ENCODE data around the gene XXYLT1. TPM values are rescaled to one million over a fixed set of nuclear protein-coding genes. Genes with fewer than 3 reads are reported as not detected.
"Not testable (repeated sequence)": the region's sequence is repeated elsewhere in the genome, so short reads cannot be mapped to it uniquely, and the experiment has no call there.

The XXYLT1 gene
- total RNA-seq, 2 experiments from 2014 or later = 5.4 to 5.7 TPM

DNA sequence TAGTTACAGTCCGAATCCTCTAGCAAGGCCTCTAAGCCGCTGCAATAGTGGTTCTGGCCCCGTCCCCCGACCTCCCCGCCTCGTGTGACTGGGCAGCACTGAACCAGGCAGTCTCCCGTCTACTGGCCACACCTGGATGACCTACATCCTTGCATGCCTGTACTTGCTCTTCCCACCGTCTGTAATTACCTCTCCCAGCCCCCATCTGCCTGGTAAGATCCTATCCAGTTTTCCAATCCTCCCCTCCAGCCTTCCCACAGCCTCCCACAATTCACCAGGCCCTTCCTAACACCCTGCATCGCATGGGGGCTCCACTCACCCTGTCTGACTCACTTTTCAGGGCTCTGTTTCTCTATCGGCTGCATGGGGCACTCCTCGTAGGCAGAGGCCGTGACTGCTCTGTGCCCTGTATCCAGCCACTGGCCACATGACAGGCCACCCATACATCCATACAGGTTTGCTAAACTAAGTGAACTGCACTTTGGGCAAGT is 32.8 kb downstream of the XXYLT1 start:
- Mint-ChIP-seq H3K9me3 (ENCODE audit: low read depth) (no peaks in the 10 kb centered on the region), H3K27ac (no peak overlapping the region), H3K36me3 (ENCODE audit: low read depth) (peaks cover 7% of the 10 kb centered on the region), H3K4me3 (no peak overlapping the region), H3K27me3 (no peaks in the 10 kb centered on the region), H3K4me1 (no peaks in the 10 kb centered on the region)
- ATAC-seq = no peak
- no peak for DNase-seq
- ChIA-PET CTCF (no interaction called here), POLR2A (no interaction called here)
- intact Hi-C loops (cut with DNase I, micrococcal nuclease) = no loop called here

DNA sequence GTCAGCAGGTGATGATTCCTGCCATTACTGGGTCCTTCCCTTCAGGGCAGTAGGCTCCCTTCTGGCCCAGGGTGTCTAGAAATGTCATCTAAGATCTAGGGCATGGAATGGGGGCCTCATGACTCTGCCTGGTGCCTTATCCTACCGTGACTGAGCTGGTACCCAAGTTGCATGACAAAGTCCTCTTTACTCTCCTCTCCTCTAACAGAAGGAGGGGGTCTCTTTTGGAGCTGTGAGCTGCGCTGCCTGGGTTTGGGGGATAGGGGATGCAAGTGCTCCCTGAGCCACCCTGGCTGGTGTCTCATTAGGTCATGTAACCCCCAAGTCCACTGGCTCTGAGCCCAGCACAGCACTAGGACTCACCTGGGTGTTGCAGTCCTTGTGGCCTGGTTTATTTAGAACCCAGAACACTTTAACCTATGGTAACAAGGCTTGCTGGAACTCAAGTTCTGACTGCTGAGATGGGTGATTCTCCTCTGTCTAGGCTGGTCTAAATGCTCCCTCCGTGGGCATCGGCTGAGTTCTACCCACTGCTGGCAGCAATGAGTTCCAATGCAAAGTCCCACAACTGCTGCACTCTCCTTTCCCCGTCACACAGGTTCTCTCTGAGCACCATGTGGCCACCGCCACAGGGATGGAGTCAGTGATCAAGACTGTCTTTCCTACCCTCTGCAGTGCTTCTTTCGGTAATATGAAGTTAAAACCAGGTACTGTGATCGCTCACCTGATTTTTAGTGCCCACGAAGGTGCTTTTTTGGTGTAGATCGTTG is 34.0 kb downstream of the XXYLT1 start:
- intact Hi-C loops (cut with DNase I, micrococcal nuclease) = no loop called here
- no peak overlapping the region for H3K27ac Mint-ChIP-seq
- no peaks in the 10 kb centered on the region for H3K27me3 Mint-ChIP-seq
- DNase-seq (no peak), ATAC-seq (no peak)
- peaks cover 7% of the 10 kb centered on the region for H3K36me3 Mint-ChIP-seq (ENCODE audit: low read depth)
- ChIA-PET POLR2A (no interaction called here), CTCF (interaction anchor here (0.7 kb wide), 1 partner anchor 830 kb away, joined by 4 read pairs; no protein-coding TSS in a partner anchor)
- H3K9me3 Mint-ChIP-seq (ENCODE audit: low read depth) = peaks cover 3% of the 10 kb centered on the region
- no peak overlapping the region for H3K4me3 Mint-ChIP-seq
- no peaks in the 10 kb centered on the region for H3K4me1 Mint-ChIP-seq

DNA sequence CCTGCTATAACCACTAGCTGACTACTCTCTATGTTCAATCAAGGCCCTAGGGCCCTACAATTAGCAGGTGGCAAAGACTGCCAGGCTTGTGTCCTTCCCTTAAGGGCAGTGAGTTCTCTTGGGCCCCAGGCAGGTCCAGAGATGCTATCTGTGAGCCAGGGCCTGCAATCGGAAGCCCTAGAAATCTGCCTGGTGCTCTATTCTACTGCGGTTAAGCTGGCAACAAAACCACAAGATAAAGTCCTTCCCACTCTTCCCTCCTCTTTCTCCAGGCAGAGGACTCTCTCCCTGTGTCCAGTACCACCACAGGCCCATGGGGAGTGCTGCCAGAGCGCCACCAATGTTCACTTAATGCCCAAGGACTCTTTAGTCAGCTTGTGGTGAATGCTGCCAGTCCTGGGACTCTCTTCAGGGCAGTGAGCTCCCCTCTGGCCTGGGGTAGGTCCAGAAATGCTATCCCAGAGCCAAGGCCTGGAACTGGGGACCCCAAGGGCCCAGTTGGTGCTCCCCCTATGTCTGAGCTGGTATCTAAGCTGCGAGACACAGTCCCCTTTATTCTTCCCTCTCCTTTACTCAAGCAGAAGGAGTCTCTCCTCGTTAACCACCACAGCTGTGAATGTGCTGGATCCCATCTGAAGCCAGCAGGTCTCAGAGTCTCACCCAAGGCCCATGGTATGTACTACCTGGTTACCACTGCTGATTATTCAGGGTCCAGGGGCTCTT is 34.7 kb downstream of the XXYLT1 start:
- ATAC-seq (no peak), DNase-seq (no peak)
- Mint-ChIP-seq H3K27me3 (no peaks in the 10 kb centered on the region), H3K9me3 (ENCODE audit: low read depth) (peaks cover 3% of the 10 kb centered on the region), H3K4me1 (no peaks in the 10 kb centered on the region), H3K4me3 (no peak overlapping the region), H3K27ac (no peak overlapping the region), H3K36me3 (ENCODE audit: low read depth) (peaks cover 7% of the 10 kb centered on the region)
- ChIA-PET CTCF (interaction anchor here (0.7 kb wide), 1 partner anchor 829 kb away, joined by 4 read pairs; no protein-coding TSS in a partner anchor), POLR2A (no interaction called here)
- intact Hi-C loops (cut with DNase I, micrococcal nuclease) = no loop called here

DNA sequence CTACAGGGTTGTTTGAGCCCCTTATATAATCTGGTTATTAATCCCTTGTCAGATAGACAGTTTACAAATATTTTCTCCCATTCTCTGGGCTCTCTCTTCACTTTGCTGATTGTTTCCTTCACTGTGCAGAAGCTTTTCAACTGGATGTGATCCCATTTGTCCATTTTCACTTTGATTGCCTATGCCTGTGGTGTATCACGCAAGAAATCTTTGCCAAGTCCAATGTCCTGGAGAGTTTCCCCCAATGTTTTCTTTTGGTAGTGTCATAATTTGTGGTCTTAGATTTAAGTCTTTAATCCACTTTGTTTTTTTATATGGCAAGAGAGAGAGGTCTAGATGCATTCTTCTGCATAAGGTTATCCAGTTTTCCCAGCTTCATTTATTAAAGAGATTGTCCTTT is 40.7 kb downstream of the XXYLT1 start:
- H3K27me3 Mint-ChIP-seq = no peaks in the 10 kb centered on the region
- ChIA-PET CTCF (interaction anchor here (0.6 to 1.5 kb wide), 2 partner anchors 8 to 30 kb away, joined by 3 to 6 read pairs; no protein-coding TSS in a partner anchor), POLR2A (no interaction called here)
- H3K36me3 Mint-ChIP-seq (ENCODE audit: low read depth) = peaks cover 8% of the 10 kb centered on the region
- H3K4me1 Mint-ChIP-seq = peaks cover 15% of the 10 kb centered on the region
- no peak for DNase-seq
- intact Hi-C loops (cut with DNase I, micrococcal nuclease) = no loop called here
- H3K4me3 Mint-ChIP-seq = no peak overlapping the region
- H3K27ac Mint-ChIP-seq = no peak overlapping the region
- no peak for ATAC-seq
- peaks cover 3% of the 10 kb centered on the region for H3K9me3 Mint-ChIP-seq (ENCODE audit: low read depth)

DNA sequence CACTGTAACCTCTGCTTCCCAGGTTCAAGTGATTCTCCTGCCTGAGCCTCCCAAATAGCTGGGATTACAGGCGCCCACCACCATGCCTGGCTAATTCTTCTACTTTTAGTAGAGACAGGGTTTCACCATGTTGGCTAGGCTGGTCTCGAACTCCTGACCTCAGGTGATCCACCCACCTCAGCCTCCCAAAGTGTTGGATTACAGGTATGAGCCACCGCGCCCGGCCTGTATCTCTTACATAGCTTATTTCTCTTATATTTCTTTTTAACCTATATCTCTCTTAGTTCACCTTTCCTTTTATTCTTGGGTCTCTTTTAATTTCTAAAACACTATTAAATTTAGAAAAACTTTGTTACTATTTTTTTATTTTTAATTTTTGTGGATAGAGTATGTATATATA is 42.1 kb downstream of the XXYLT1 start:
- H3K27ac Mint-ChIP-seq; POLR2A ChIA-PET; H3K4me3 Mint-ChIP-seq; DNase-seq; H3K27me3 Mint-ChIP-seq; intact Hi-C loops (cut with DNase I, micrococcal nuclease); H3K9me3 Mint-ChIP-seq (ENCODE audit: low read depth); CTCF ChIA-PET; ATAC-seq; H3K36me3 Mint-ChIP-seq (ENCODE audit: low read depth): not testable (repeated sequence)
- H3K4me1 Mint-ChIP-seq = peaks cover 15% of the 10 kb centered on the region

DNA sequence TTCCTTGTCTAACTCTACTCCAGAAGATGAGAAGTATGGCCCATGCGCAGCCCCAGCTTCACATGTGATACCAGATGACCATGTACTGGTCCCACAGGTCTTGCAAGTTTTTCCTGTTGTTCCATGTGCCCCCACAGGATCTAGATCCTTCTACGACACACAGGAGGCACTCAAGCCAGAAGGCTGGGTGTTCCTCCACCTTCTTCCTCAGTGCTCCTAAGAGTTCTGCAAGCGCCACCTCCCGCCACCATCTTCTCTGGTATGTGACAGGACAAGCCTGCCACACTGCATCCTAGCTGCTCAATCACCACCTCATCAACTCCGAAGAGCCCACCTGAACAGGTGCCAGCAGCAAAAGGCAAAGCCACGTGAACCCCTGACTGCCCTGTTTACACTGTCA is 43.1 kb downstream of the XXYLT1 start:
- ChIA-PET CTCF (interaction anchor here (1.2 kb wide), 1 partner anchor 261 kb away, joined by 3 read pairs; no protein-coding TSS in a partner anchor), POLR2A (interaction anchor here (1.2 kb wide), 1 partner anchor 42 kb away, joined by 5 read pairs; no protein-coding TSS in a partner anchor)
- Mint-ChIP-seq H3K27me3 (no peaks in the 10 kb centered on the region), H3K9me3 (ENCODE audit: low read depth) (peaks cover 3% of the 10 kb centered on the region), H3K27ac (no peak overlapping the region), H3K4me3 (no peak overlapping the region), H3K4me1 (peaks cover 15% of the 10 kb centered on the region), H3K36me3 (ENCODE audit: low read depth) (peaks cover 8% of the 10 kb centered on the region)
- intact Hi-C loops (cut with DNase I, micrococcal nuclease) = no loop called here
- no peak for DNase-seq
- no peak for ATAC-seq

DNA sequence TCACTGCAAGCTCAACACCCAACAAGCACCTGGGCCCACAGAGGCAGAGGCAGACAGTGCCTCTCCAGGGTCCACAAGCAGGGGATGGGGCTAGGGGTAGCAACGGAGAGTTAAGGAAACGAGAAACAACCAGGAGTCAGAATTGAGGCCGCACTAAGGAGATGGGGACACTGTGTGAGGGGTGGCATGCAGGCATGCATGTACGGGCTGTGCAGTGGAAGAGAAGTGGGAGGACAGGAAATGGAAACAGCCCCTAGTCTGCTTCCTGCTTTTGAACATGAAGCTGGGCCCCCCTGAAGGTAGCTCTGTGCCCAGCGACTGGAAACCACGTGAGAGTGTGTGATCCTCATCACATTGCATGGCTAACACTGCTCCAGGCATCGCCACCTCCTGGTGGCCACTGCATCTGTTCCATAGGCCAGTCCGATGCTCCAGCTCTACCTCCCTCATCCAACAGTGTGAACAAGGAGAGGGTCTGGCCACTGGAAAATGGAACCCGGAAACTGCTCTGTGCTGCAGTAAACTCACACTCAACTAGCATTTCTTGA is 44.0 kb downstream of the XXYLT1 start:
- CTCF ChIA-PET = interaction anchor here (0.6 to 1.2 kb wide), 5 partner anchors 260 to 1185 kb away, joined by 3 read pairs; no protein-coding TSS in a partner anchor
- intact Hi-C loops (cut with DNase I, micrococcal nuclease) = no loop called here
- POLR2A ChIA-PET = interaction anchor here (0.6 to 1.2 kb wide), 4 partner anchors 26 to 314 kb away, joined by 3 to 5 read pairs (median 4); no protein-coding TSS in a partner anchor
- H3K4me1 Mint-ChIP-seq = peaks cover 15% of the 10 kb centered on the region
- peaks cover 8% of the 10 kb centered on the region for H3K36me3 Mint-ChIP-seq (ENCODE audit: low read depth)
- peak; percentile 69 for ATAC-seq
- no peak overlapping the region for H3K4me3 Mint-ChIP-seq
- H3K9me3 Mint-ChIP-seq (ENCODE audit: low read depth) = no peaks in the 10 kb centered on the region
- peak; percentile 39 for DNase-seq
- no peaks in the 10 kb centered on the region for H3K27me3 Mint-ChIP-seq
- no peak overlapping the region for H3K27ac Mint-ChIP-seq

DNA sequence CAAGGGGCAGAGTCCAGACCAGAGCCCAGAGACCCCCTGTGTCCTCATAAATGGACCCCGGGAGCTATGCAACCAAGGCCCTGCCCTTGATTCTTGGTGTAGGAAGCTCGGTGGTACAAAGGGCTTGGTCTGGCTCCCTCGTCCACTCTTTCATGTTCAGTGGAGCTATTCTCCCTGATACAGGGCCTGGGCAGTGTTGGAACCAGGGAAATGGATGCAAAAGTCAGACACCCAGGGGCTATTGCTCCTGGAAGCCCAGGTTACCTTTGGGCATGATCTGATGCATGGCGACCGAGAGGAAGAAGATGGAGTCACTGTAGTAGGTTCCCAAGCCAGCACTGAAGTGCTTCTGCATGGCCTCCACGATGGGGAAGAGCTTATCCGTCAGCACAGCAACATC is 44.5 kb downstream of the XXYLT1 start:
- ChIA-PET CTCF (interaction anchor here (0.6 to 1.2 kb wide), 5 partner anchors 260 to 1185 kb away, joined by 3 read pairs; no protein-coding TSS in a partner anchor), POLR2A (interaction anchor here (0.6 to 1.2 kb wide), 2 partner anchors 26 to 41 kb away, joined by 4 to 5 read pairs; no protein-coding TSS in a partner anchor)
- intact Hi-C loops (cut with DNase I, micrococcal nuclease) = no loop called here
- Mint-ChIP-seq H3K4me3 (no peak overlapping the region), H3K4me1 (peaks cover 15% of the 10 kb centered on the region), H3K36me3 (ENCODE audit: low read depth) (peaks cover 9% of the 10 kb centered on the region), H3K27ac (peak overlapping the region; percentile 5), H3K9me3 (ENCODE audit: low read depth) (no peaks in the 10 kb centered on the region), H3K27me3 (no peaks in the 10 kb centered on the region)
- DNase-seq (no peak), ATAC-seq (no peak)

DNA sequence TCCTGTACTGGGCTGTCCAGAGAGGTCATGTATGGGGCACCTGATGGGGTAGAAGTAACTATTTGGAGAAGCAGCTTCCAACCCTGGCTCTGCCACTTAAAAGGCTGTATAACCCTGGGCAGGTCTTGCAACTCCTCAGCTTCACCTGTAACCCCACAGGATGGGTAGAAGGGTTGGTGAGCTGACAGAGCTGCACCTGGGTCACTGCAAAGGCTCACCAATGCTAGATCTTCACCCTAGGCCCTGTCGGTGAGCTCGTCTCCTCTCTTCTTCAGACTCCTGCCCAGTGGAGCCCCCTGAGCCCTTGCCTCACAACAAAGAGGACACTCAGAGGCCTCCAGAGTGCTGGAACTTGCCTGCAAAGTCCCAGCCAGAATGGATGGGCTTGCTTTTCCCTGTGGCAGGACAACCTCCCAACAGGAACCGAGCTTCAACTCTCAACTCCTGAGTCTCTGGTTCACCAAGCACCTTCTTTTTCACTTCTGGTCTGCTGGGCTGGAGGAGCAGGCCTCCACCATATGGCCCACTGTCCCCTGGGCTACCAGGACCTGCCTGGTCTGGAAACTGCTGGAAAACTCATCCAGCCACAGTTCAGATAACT is 45.9 kb downstream of the XXYLT1 start:
- Mint-ChIP-seq H3K27me3 (no peaks in the 10 kb centered on the region), H3K4me1 (peaks cover 15% of the 10 kb centered on the region), H3K4me3 (no peak overlapping the region), H3K36me3 (ENCODE audit: low read depth) (peaks cover 18% of the 10 kb centered on the region), H3K9me3 (ENCODE audit: low read depth) (no peaks in the 10 kb centered on the region), H3K27ac (no peak overlapping the region)
- ChIA-PET POLR2A (no interaction called here), CTCF (interaction anchor here (0.7 to 1.5 kb wide), 2 partner anchors 46 to 114 kb away, joined by 3 to 4 read pairs; partner anchors contain the start of gene XXYLT1)
- DNase-seq = no peak
- ATAC-seq = no peak
- intact Hi-C loops (cut with DNase I, micrococcal nuclease) = no loop called here

DNA sequence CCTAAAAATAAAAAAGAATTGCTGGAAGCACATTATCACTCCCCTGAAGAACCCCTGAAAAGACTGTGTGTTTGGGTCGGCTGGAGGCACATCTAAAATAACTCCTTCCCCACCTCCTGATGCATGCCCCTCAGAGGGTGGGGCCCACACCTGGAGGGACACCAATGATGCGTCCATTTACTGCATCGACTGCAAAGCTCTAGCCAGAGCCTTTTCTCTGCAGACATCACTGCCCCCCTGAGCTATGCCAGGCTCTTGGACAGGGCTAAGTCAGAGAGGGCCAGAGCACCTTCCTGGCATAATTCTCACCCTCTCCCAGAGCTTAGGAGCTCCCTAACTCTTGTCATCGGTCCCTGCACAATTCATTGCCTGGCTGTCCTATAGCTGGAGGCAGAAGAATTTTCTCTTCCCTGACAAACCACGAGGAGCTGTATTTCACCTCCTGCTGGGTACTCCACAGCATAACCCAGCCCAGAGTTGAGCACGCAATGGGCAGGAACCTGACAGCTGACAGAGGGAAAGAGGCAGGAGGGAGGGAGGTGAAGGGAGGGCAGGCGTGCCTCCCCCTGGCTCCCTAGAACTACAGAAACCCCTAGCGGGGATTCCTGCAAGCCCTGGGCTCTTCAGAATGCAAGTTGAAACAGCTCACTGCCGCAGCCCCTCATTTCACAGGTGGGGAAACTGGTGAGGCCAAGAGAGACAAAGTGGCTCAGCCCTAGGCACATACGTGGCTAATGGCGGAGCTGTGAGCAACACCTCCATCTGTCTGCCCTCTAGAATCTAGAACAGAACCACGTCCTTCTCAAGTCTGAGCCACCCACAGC is 46.6 kb downstream of the XXYLT1 start:
- POLR2A ChIA-PET = no interaction called here
- CTCF ChIA-PET = interaction anchor here (0.7 to 1.5 kb wide), 2 partner anchors 47 to 114 kb away, joined by 3 to 4 read pairs; partner anchors contain the start of gene XXYLT1
- no peak for DNase-seq

More for the DNA sequence above, 46.6 kb downstream of the XXYLT1 start:
- no peak for ATAC-seq
- Mint-ChIP-seq H3K9me3 (ENCODE audit: low read depth) (no peaks in the 10 kb centered on the region), H3K27me3 (no peaks in the 10 kb centered on the region), H3K36me3 (ENCODE audit: low read depth) (peaks cover 20% of the 10 kb centered on the region), H3K27ac (no peak overlapping the region), H3K4me3 (no peak overlapping the region), H3K4me1 (peaks cover 15% of the 10 kb centered on the region)
- intact Hi-C loops (cut with DNase I, micrococcal nuclease) = no loop called here
